Spleen (tissue), 7 donors: ENCODE measurements around the gene RARA.

Experiments
- CTCF ChIP-seq, 11 experiments: fragments of 200-600 bp in 7 of 11; fragments of 450-650 bp in 4 of 11; sonication (generic) in 4 of 11; IDR thresholded peaks in 8 of 11; conservative IDR thresholded peaks in 3 of 11; 1 replicate in 7 of 11; 2 replicates in 4 of 11; pipeline versions ENCODE4 v1.4.0 to v1.8.0; 2016 to 2021; ENCODE audit warnings: antibody characterized with exemption in 11 of 11, inconsistent platforms in 4 of 11, mild to moderate bottlenecking in 1 of 11
- POLR2A ChIP-seq, 3 donors: fragments of 450-650 bp; IDR thresholded peaks; one replicate each; pipeline ENCODE4 v1.5.1; 2017; ENCODE audit warnings: antibody characterized with exemption in 3 of 3, mild to moderate bottlenecking in 1 of 3
- POLR2AphosphoS5 ChIP-seq, 3 donors: sonication (generic); formaldehyde crosslinking; IDR thresholded peaks; one replicate each; pipeline ENCODE4 v1.5.1; 2017; ENCODE audit warnings: antibody characterized with exemption in 3 of 3
- donor health status: DM: no; HTN: no; CAD: no; lungs with moderate emphysema.
- donor health status: DM: no; HTN: no; CAD: no.
- donor health status: DM: no; HTN: no; CAD: no.

GRCh38 chr17:40348562-40349476, 39.8 kb downstream of the RARA start:
- TF ChIP-seq CTCF (IDR thresholded peaks at IDR 0.05 in 8 of 11, conservative IDR thresholded peaks at IDR 0.05 in 3 of 11) = no peak
- no peak for TF ChIP-seq POLR2A (IDR thresholded peaks at IDR 0.05)
- TF ChIP-seq POLR2AphosphoS5 (IDR thresholded peaks at IDR 0.05) = peak in 1 of 3 donors; percentile 71
